AG04449 (cell line): ENCODE data around the gene MTMR12.
"Not testable (repeated sequence)": the region's sequence is repeated elsewhere in the genome, so short reads cannot be mapped to it uniquely, and the experiment has no call there.

Source experiments
- CTCF ChIA-PET: fragments of 350-600 bp; formaldehyde crosslinking; extraction: SDS; loops from one replicate; lab custom pipeline; 2021; ENCODE audit warnings: antibody characterized with exemption; lab: Yijun Ruan, JAX
- POLR2A ChIA-PET: fragments of 400-600, 350-600 bp; formaldehyde crosslinking; extraction: SDS; loops from one replicate; lab custom pipeline; 2020; ENCODE audit warnings: antibody characterized with exemption, inconsistent platforms; lab: Yijun Ruan, JAX
- DNase-seq: peaks from one replicate; pipeline ENCODE4 v3.0.0-alpha.2; 2010; ENCODE audit warnings: low read depth, low spot score
- H3K4me3 ChIP-seq: 2 replicates; pipeline ENCODE4 v1.5.1; 2011; ENCODE audit warnings: low read depth, mild to moderate bottlenecking, control low read depth, low read length
- CTCF ChIP-seq: IDR thresholded peaks from one replicate; pipeline ENCODE4 v1.5.1; 2011; ENCODE audit warnings: mild to moderate bottlenecking, moderate library complexity, low read length, control low read depth, inconsistent platforms; ENCODE audit not compliant: insufficient read depth; ENCODE audit errors: missing control alignments

Gene MTMR12

DNA sequence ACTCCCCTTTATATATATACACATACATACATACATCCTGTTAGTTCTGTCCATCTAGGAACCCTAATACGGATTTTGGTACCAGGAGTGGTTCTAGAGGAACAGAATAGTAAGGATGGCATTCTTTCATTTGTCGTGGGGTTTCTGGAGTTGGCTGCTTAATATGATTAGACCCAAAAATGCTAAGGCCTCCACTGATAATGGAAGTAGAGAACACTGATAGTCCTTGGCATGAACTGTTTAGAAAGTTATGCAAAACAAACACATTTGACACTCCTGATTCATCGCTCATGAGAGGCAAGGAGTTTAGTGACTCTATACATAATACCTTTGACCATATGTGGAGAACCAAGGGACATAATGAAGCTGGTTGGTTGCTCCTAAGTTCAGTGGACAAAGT, 25.2 kb downstream of the MTMR12 start:
- POLR2A ChIA-PET, H3K4me3 ChIP-seq, DNase-seq: not testable (repeated sequence)
- CTCF ChIA-PET: interaction anchor here (1.2 kb wide), 1 partner anchor 42 kb away, joined by 3 read pairs; no protein-coding TSS in a partner anchor

DNA sequence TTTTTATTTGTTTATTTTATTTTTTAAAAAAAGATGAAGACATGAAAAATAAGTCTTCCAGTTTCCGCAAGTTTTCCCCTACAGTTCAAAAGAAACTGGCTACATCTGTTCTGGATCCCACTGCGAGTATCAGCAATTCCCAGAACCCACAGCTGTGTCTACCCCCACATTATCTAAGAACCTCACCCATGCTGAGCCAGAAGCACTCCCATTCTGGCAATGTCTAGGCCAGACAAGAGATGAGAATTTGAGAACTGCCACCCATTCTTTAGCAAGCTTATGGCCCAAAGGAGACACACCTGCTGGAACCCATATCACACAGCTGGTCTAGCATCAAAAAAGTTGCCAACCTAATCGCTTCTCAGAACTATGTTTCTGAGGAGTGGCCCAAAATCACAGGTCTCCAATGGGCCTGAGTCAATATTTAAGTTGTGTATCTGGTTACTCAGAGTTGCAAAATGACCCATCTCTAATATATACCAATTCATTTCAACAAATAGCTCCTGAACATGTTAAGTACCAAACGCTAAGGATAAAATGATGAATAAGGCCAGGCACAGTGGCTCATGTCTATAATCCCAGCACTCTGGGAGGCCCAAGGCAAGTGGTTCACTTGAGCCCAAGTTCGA, 27.1 kb downstream of the MTMR12 start:
- CTCF ChIA-PET: no interaction called here
- DNase-seq: no peak
- TF ChIP-seq CTCF: no peak
- POLR2A ChIA-PET: no interaction called here
- no peak overlapping the region for H3K4me3 ChIP-seq

GRCh38 chr5:32283539-32284377, 29.0 kb downstream of the MTMR12 start:
- ChIA-PET POLR2A (no interaction called here), CTCF (interaction anchor here (1.4 kb wide), 1 partner anchor 8 kb away, joined by 5 read pairs; no protein-coding TSS in a partner anchor)
- no peak overlapping the region for H3K4me3 ChIP-seq
- no peak for DNase-seq
- TF ChIP-seq CTCF: no peak

DNA sequence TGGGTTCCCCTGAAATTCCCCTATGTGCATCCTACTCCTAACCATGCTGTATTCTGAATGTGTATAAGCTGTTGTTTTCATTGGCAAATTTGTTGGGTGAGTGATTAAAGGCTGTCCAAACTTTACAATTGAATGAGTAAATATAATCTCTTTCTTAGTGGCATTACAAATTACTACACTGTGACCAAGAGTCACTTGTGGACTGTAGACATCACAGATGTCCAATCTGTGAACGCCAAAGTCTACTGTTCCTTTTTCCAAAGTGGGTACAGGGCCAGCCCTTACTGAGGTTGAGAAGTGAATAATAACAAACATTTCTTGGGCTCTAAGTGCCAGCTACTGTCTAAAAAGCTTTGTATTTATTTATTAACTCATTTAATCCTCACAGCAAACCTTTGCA, 29.7 kb downstream of the MTMR12 start:
- no peak for TF ChIP-seq CTCF
- H3K4me3 ChIP-seq: no peak overlapping the region
- POLR2A ChIA-PET: no interaction called here
- no peak for DNase-seq
- CTCF ChIA-PET: no interaction called here

- no peak overlapping the region for H3K4me3 ChIP-seq
- POLR2A ChIA-PET: no interaction called here
- DNase-seq: no peak
- CTCF ChIA-PET: no interaction called here
- no peak for TF ChIP-seq CTCF
These were observed 30.1 kb downstream of the MTMR12 start for GRCh38 chr5:32282633-32283032.

DNA sequence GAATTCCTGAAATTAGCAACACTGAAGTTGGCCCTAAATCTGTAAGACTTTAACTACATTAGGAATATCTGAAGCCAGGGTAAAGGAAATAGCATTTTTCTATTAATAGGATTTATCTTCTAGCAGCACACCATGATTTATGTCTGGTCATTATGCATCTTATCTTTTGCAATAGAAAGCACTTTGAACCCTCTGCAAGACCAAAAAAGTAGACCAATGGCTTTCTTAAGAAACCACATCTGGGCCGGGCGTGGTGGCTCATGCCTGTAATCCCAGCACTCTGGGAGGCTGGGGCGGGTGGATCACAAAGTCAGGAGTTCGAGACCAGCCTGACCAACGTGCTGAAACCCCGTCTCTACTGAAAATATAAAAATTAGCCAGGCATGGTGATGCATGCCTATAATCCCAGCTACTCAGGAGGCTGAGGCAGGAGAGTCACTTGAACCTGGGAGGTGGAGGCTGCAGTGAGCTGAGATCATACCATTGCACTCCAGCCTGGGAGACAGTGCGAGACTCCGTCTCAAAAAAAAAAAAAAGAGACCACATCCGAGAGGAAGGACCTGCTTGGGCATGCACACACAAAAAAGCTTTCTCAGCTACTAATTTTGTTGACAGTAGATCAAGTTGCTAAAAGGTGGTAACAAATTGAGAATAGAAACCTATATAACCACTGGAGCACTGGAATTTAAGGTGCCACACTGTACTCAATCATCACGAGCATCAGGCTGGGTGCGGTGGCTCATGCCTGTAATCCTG, 31.2 kb downstream of the MTMR12 start:
- POLR2A ChIA-PET, H3K4me3 ChIP-seq, CTCF ChIA-PET, DNase-seq: not testable (repeated sequence)

GRCh38 chr5:32280656-32281081, 32.1 kb downstream of the MTMR12 start:
- ChIA-PET POLR2A (no interaction called here), CTCF (interaction anchor here (0.6 to 1.8 kb wide), 2 partner anchors 16 to 49 kb away, joined by 3 to 4 read pairs; no protein-coding TSS in a partner anchor)
- DNase-seq: no peak
- TF ChIP-seq CTCF: no peak
- H3K4me3 ChIP-seq: no peak overlapping the region
